HG02678 (cell line): Measurements from ENCODE around the gene AMH.
"Not testable (repeated sequence)": the region's sequence is repeated elsewhere in the genome, so short reads cannot be mapped to it uniquely, and the experiment has no call there.

Experiments
- ATAC-seq: cut with Tn5 transposase; IDR thresholded peaks from one replicate; pipeline ENCODE4 v1.9.1; 2021; ENCODE audit warnings: mild to moderate bottlenecking, moderate library complexity; ENCODE audit not compliant: unreplicated experiment

Gene AMH

GRCh38 chr19:2249010-2249866, at the start of gene AMH:
Gene AMH, plus strand, starts transcription at chr19:2249323. Its CDS starts 10 bp downstream, at chr19:2249333.
- ATAC-seq, result no peak

DNA sequence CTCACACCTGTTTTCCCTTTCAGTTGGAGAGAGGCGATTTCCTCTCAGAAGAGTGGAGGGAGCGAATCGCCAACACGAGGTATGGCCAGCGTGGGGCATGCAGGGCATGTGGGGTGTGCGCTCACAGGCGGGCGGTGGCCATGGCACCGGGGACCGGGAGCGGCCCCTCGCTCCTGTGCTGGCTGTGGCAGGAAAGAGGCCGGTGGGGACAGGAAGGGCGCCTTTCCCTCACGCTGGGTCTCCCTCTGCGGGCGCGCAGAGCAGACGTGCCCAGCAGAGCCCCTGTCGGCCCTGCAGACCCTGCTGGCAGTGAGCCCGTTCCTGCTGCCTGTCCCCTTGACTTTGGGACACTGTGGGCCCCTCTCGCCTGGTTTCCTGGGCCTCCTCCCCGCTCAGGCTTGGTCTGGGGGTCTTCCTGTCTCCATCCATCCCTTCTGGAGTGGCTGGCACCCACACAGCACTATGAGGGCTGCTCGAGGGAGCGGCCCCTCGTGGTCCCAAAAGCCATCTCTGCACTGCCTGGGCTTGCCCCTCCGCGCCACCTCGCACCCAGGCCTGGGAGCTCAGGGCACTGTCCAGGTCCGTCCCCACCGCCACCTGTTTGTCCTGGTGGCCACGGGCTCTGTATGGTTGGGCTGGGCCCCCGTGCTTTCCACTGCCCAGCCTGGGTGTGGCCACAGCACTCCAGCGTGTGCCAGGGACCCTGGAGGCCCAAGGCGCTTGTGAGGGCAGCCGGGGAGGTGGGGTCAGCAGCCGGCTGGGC, 49.1 kb upstream of the AMH start:
- no peak for ATAC-seq

DNA sequence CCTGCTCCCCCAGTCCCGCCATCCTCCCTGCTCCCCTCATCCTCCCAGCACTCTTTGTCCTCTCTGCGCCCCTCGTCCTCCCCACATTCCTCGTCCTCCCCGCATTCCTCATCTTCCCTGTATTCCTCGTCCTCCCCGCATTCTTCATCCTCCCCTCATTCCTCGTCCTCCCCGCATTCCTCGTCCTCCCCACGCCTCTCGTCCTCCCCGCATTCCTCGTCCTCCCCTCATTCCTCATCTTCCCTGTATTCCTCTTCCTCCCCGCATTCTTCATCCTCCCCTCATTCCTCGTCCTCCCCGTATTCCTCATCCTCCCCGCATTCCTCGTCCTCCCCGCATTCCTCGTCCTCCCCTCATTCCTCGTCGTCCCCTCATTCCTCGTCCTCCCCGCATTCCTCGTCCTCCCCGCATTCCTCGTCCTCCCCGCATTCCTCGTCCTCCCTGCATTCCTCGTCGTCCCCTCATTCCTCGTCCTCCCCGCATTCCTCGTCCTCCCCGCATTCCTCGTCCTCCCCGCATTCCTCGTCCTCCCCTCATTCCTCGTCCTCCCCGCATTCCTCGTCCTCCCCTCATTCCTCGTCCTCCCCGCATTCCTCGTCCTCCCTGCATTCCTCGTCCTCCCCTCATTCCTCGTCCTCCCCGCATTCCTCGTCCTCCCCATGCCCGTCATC, 48.4 kb upstream of the AMH start:
- not testable (repeated sequence) for ATAC-seq

DNA sequence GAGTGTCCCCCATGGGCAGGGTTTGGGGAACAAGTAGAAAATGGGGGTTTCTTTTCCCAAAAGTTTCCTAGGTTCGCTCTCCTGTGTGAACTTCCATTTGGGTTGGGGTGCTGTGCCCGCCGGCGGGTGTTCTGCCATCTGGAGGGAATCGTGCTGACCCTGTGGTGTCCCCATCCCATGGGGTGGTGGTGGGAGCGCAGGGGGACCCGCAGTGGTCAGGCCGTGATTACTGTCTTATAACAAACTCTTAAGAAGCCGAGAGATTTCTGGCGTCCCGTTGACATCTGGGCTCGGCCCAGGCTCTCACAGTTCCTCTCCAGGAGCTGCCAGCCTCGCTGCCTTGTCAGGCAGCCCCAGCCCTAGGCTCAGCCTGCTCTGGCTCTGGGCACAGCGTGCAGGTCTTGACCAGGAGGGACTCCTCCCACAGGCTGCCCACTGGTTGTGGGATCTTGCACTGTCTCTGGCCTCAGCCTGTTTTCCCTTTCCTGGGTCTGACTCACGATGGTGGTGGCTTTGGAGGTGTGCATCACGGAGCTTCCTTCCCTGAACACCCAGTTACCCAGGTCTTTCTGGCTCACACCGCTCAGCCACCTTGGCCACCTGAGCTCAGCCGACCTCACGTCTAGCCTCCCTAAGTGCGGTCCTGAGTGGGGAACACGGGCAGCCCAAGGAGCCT, 47.5 kb upstream of the AMH start:
- ATAC-seq, result no peak

DNA sequence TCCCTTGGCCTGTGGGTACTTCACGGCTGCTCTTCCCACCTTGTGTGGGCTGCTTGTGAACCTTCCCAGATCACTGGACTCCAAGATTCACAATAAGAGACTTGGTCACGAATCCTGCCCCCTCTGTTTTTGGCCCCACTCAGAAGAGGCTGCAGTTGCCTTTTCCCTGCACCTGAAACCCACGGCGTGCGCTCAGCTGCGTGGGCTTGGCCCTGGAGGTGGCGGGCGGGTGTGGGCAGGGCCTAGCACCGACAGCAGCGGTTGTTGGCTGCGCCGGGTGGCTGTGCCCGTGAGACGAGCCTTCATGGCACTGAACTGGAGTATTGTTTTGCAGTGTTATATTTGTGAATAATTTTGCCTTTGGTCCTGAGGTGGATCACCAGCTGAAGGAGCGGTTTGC, 46.8 kb upstream of the AMH start:
- no peak for ATAC-seq

DNA sequence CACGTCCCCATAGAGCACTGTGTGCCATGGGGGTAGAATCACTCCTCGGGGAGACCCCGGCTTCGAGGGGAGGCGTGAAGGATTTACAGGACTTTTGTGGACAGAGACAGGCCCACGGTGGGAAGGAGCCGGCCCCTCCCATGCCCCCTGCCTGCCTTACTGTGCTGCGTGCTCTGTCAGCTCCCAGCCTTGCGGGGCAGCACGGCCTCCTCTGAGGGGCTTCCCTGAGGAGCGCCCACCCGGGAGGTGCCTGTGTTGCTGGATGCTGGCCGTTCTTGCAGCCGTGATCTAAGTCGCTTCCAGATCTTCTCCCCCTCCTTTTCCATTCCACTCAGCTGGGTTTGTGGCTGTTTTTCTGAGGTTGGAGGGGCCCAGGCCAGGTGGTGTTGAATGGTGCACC, 42.1 kb upstream of the AMH start:
- no peak for ATAC-seq

GRCh38 chr19:2207991-2208860, 40.9 kb upstream of the AMH start:
- no peak for ATAC-seq

DNA sequence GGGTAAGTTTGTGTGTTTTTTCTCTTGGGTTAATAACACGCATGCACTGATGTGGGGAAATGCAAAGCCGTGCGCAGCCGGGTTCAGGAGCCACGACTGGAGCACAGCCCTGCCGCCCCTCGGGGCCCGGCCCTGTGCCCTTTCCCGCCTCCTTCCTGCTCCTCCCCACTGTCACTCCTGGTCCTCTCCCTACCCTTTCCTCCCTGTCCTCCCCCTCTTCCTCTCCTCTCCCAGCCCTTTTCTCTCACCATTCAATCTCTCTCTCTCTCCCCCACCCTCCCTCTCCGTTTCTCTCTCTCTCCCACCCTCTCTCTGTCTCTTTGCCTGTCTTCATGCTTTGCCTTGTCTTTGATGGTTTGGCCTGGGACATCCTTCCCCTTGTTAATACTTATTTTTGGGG, 40.1 kb upstream of the AMH start:
- no peak for ATAC-seq

DNA sequence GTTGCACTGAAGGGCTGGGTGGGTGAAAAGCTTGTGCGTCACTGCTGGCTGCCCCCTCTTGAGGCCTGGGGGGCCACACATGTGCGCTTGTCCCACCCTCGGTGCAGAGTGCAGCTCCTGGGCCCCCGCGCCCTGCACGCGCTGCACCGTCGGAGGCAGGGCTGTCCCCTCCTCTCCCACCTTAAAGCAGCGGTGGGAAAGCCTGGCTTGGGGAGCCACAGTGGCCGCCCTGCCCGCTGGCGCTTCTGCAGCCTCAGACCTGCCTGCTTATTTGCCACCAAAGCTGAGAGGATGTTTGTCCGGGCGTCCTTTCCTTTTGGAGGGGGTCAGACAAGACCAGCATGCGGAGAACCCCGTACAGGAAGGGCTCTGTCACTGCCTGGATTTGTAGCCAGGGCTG, 39.7 kb upstream of the AMH start:
- ATAC-seq, result no peak

DNA sequence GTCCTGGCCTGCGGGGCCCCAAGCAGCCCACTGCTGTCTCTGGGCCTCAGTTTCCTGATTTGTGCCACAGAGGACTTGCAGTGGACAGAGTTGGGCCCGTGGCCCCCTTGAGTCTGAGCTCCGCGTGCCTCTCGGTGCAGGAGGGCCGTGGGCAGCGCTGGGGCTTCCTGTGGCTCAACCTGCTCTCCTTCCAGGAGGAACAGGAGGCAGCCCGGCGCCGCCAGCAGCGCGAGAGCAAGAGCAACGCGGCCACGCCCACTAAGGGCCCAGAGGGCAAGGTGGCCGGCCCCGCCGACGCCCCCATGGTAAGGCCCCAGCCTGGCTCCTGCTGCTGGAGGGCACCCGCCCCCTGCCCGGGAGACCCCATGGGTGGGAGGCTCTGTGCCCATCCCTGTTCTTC, 38.9 kb upstream of the AMH start:
- ATAC-seq, result no peak

DNA sequence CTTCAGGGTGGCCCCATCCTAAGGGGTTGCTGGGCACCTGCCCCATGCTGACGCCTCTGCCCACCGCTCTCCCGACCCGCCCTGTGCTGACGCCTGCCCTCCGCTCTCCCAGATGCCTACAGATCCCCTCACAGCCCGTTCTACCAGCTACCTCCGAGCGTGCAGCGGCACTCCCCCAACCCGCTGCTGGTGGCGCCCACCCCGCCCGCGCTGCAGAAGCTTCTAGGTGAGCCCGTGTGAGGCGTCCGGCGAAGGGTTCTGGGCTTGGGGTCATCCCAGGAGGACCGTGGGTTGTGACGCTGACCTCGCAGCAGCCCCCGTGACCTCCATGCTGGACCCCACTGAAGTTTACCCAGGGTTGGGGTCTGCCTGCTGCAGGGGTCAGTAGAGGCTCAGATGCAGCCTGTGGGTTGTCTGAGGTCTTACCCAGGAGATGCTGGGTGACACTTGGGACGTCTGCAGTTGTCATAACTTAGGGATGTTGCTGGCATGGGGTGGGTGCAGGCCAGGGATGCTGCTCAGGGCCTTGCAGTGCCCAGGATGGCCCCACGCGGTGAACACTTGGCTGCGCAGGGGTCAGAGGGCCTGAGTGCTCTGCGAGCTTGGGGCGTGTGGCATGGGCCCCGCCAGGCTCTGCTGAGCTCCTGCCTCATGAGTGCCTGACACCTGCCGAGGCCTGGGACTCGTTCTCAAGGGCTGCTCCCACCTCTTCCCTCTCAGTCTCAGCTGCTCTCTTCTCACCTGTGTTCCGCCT, 38.0 kb upstream of the AMH start:
- ATAC-seq, result no peak

DNA sequence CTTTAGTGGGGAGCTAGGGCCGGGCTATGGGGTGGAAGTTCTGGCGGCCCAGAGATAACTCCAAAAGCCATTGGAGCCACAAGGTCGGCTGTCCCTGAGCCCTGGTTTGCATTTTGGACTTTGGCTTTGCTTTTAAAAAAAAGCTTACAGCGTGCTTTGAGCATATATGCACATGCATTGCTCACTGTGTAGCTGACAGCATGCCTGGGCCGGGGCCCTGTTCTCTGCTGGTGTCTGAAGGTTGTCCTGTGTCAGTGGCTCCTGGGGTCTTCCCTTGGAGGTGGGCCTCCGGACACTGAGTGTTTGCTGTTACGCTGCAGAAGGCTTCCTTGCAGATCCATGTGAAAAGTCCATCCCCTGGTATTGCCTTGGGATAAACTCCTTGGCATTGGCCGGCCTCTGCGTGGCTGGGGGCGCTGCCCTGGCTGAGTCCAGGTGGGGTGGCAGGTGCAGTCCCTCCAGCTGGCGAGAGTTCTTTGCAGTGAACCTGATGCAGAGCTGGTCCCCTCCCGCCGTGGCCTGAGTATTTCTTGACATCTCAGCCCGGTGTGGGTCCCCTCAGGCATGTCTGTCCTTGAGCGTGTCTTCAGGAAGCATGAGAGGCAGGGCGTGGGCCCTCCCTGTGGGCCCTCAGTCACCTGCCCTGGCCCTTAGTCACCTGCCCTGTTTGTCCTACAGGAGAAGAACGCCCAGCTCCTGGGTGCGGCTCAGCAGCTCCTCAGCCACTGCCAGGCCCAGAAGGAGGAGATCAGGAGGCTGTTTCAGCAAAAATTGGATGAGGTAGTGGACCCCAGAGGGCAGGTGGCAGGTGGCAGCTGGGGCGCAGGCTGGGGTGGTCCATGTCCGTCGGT, 36.0 kb upstream of the AMH start:
- ATAC-seq, result no peak

DNA sequence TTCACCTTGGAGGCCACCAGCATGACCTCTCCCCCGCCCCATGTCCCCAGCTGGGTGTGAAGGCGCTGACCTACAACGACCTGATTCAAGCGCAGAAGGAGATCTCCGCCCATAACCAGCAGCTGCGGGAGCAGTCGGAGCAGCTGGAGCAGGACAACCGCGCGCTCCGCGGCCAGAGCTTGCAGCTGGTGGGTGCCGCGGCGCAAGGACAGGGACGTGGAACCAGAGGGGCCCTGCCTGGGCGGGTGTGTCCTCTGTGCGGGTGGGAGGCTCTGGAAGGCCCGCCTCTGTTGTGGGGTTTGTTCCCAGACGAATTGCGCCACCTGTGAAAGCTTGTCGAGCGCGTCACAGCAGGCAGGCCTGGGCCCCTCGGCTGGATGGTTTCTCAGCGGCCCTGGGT, 35.3 kb upstream of the AMH start:
- ATAC-seq, result no peak

GRCh38 chr19:2214251-2214650, 34.9 kb upstream of the AMH start:
- ATAC-seq, result no peak

DNA sequence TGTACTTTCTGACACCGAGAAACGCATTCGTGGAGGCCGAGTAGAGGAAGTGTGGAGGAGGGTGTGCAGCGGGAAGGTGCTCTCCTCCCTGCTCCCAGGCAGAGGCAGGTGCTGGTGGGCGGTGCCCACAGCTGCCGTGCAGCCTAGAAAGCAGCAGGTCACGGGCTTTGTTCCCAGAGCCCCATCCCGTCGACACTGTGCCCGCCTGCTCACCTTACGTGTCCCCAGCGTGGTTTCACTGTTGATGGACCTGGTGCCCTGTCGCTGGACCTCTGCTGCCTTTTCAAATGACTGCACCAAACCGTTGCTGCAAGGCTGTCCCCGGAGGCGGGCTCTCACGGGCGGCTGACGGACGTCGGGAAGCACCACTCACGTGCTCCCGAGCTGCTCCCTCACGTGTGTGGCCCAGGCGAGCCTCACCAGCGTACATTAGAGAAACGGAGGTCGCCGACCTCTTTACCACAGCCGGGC, 33.8 kb upstream of the AMH start:
- ATAC-seq, result no peak

DNA sequence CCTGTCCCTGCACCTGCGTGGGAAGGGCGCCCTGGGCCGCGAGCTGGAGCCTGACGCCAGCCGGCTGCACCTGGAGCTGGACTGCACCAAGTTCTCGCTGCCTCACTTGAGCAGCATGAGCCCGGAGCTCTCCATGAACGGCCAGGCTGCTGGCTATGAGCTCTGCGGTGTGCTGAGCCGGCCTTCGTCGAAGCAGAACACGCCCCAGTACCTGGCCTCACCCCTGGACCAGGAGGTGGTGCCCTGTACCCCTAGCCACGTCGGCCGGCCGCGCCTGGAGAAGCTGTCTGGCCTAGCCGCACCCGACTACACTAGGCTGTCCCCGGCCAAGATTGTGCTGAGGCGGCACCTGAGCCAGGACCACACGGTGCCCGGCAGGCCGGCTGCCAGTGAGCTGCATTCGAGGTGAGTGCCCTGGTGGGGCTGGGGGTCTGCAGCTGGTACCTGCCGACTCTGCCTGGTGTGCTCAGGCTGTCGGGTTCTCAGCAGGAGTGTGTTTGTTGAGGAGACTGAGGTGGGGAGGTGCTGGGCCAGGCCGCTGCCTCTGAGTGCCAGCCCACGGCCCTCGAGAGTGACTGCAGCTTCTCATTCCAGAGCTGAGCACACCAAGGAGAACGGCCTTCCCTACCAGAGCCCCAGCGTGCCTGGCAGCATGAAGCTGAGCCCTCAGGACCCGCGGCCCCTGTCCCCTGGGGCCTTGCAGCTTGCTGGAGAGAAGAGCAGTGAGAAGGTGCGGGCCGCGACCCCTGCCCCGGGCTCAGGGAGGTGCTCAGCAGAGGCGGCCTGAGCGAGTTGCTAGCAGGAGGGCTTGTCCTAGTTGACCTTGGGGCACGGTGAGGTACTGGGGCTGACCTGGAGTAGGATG, 32.5 kb upstream of the AMH start:
- no peak for ATAC-seq

- ATAC-seq, result no peak
Observed at GRCh38 chr19:2217591-2217990, 31.5 kb upstream of the AMH start.

- no peak for ATAC-seq
Observed at GRCh38 chr19:2219726-2220125, 29.4 kb upstream of the AMH start.
